Mesendoderm (in vitro differentiated cells): Measurements from ENCODE around the gene SEMA7A.

Experiments used
- DNase-seq: peaks from one replicate; pipeline ENCODE4 v3.0.0; 2013
- H2AK5ac ChIP-seq: 2 replicates; pipeline ENCODE4 v1.6.1; 2013; ENCODE audit warnings: low read length, inconsistent platforms
- H2BK120ac ChIP-seq: 2 replicates; pipeline ENCODE4 v1.6.1; 2013; ENCODE audit warnings: low read depth, mild to moderate bottlenecking, low read length, moderate library complexity, mixed read lengths
- H2BK15ac ChIP-seq: replicated peaks from 2 replicates; pipeline ENCODE4 v1.6.1; 2013; ENCODE audit warnings: low read depth, mild to moderate bottlenecking, moderate library complexity
- H2BK5ac ChIP-seq: 2 replicates; pipeline ENCODE4 v1.6.1; 2013; ENCODE audit warnings: low read length, inconsistent platforms
- H3K18ac ChIP-seq: 2 replicates; pipeline ENCODE4 v1.6.1; 2013; ENCODE audit warnings: mild to moderate bottlenecking, low read length, mixed read lengths
- H3K23ac ChIP-seq: one replicate; pipeline ENCODE4 v1.6.1; 2013; ENCODE audit warnings: low read length
- H3K27ac ChIP-seq: 2 replicates; pipeline ENCODE4 v1.5.1; 2013; ENCODE audit warnings: low read depth, mild to moderate bottlenecking, inconsistent platforms, low read length, moderate library complexity
- H3K27me3 ChIP-seq: 2 replicates; pipeline ENCODE4 v1.6.1; 2013; ENCODE audit warnings: low read length, control low read depth, mild to moderate bottlenecking, inconsistent platforms; ENCODE audit not compliant: insufficient read depth, poor library complexity
- H3K36me3 ChIP-seq: 2 replicates; pipeline ENCODE4 v1.6.1; 2013; ENCODE audit warnings: low read length, inconsistent platforms; ENCODE audit not compliant: control insufficient read depth, insufficient read depth
- H3K4ac ChIP-seq: one replicate; pipeline ENCODE4 v1.6.1; 2013; ENCODE audit warnings: low read depth, mild to moderate bottlenecking, low read length, moderate library complexity
- H3K4me1 ChIP-seq: 2 replicates; pipeline ENCODE4 v1.6.1; 2013; ENCODE audit warnings: low read depth, low read length, inconsistent platforms; ENCODE audit not compliant: control insufficient read depth
- H3K4me2 ChIP-seq: 2 replicates; pipeline ENCODE4 v1.6.1; 2013; ENCODE audit warnings: low read length
- H3K4me3 ChIP-seq: 2 replicates; pipeline ENCODE4 v1.5.1; 2013; ENCODE audit warnings: mild to moderate bottlenecking, low read length
- H3K56ac ChIP-seq: one replicate; pipeline ENCODE4 v1.6.1; 2013; ENCODE audit warnings: low read length
- H3K79me1 ChIP-seq: 2 replicates; pipeline ENCODE4 v1.6.1; 2013; ENCODE audit warnings: low read length, inconsistent platforms
- H3K79me2 ChIP-seq: 2 replicates; pipeline ENCODE4 v1.6.1; 2013; ENCODE audit warnings: mild to moderate bottlenecking, low read length; ENCODE audit not compliant: control insufficient read depth, insufficient read depth
- H3K9ac ChIP-seq: 2 replicates; pipeline ENCODE4 v1.6.1; 2013; ENCODE audit warnings: low read length, inconsistent platforms
- H4K5ac ChIP-seq: one replicate; pipeline ENCODE4 v1.6.1; 2013; ENCODE audit warnings: low read length
- H4K8ac ChIP-seq: one replicate; pipeline ENCODE4 v1.6.1; 2013; ENCODE audit warnings: low read depth, mild to moderate bottlenecking, control low read depth, low read length, moderate library complexity
- WGBS: extraction: QIAGEN DNeasy Blood & Tissue Kit; methylation state at CpG from one replicate; pipeline ENCODE4 v1.1.7; 2013; ENCODE audit warnings: low lambda C conversion rate, missing lambda C conversion rate; ENCODE audit not compliant: insufficient coverage; ENCODE audit errors: extremely low coverage; 5-methylcytosine and 5-hydroxymethylcytosine counted together

SEMA7A gene

GRCh38 chr15:74402873-74403587, 30.7 kb downstream of the SEMA7A start:
- Histone ChIP-seq H3K36me3 (no peaks in the 10 kb centered on the region), H3K18ac (no peak overlapping the region), H3K27ac (no peak overlapping the region), H3K56ac (no peak overlapping the region), H3K4me3 (no peak overlapping the region), H2AK5ac (no peak overlapping the region), H3K79me2 (no peaks in the 10 kb centered on the region), H3K23ac (no peak overlapping the region), H3K4ac (no peak overlapping the region), H2BK15ac (no peak overlapping the region), H4K8ac (no peak overlapping the region), H3K4me2 (no peak overlapping the region), H3K27me3 (no peaks in the 10 kb centered on the region), H3K4me1 (peaks cover 3% of the 10 kb centered on the region), H2BK120ac (no peak overlapping the region), H4K5ac (no peak overlapping the region), H2BK5ac (no peak overlapping the region), H3K79me1 (no peaks in the 10 kb centered on the region), H3K9ac (no peak overlapping the region)
- no CpG with 5 or more reads among the region's 13 CpGs for WGBS
- no peak for DNase-seq

DNA sequence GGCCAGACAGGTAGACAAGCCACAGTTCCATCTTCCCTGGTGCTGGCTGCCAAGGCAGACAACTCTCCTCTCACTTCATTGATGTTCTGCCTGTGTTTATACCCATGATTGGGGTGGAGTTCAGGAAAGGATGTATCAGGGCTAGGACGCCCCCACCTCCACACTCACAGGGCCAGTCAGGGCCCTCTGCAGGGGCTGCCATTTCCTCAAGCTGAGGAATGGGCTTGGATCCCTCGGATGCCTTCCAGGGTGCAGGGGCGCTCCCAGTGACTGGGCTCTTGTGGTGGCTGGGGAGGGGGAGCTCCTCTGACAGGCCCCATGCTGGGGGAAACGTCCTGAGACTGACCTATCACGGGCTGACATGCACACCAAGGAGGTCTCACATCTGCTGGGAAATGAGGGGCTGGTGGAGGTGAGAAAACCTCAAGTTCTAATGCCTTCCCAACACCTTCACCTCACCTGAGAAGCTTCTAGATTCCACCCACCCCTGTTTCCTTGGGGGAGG, 31.4 kb downstream of the SEMA7A start:
- no peak overlapping the region for H3K18ac ChIP-seq
- no peak for DNase-seq
- WGBS = no CpG with 5 or more reads among the region's 5 CpGs

DNA sequence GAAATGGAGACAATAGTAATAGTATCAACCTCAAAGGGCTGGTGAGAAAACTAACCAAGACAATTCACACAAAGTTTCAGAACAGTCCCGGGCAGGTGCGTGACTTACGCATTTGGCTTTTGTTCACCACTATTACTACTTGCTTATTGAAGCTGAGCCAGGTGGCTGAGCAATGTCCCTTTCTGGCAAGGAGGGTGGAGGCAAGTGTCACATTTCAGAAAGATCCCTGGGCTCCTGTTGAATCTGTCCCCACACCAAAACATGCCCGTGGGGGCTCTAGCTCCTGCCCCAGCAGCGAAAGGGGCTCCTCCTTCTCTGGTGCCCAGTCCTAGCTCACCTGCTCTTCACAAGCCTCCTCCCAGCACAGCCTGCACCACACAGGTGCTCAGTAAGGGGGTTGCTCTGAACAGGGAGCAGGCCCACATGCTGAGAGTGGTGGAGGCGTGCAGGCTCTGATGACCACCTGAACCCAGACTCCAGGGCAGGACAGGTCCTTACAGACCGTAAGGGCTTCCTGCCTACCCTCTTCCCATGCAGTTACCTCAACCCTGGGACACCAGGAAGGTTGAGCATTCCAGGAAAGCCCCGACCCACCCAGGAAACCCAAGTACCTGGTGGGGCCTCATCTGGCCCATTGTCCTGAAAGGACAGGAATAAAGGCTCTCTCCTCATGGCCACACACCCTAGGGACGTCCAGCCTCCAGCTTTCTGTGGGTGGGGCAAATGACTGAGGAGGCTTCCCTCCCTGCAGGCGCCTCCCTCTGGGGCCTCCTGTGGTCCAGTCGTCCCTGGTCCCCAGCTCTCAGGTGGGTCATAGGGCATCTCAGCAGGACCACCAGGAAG, 32.6 kb downstream of the SEMA7A start:
- no peak overlapping the region for H3K23ac ChIP-seq
- no peak overlapping the region for H3K4me2 ChIP-seq
- no peak overlapping the region for H4K5ac ChIP-seq
- H2BK15ac ChIP-seq = no peak overlapping the region
- H2BK5ac ChIP-seq = no peak overlapping the region
- no peaks in the 10 kb centered on the region for H3K27me3 ChIP-seq
- no peaks in the 10 kb centered on the region for H3K36me3 ChIP-seq
- no CpG with 5 or more reads among the region's 11 CpGs for WGBS
- H4K8ac ChIP-seq = no peak overlapping the region
- no peak overlapping the region for H3K4me3 ChIP-seq
- H3K4me1 ChIP-seq = no peaks in the 10 kb centered on the region
- DNase-seq = no peak
- H3K79me2 ChIP-seq = no peaks in the 10 kb centered on the region
- H3K18ac ChIP-seq = no peak overlapping the region
- no peaks in the 10 kb centered on the region for H3K79me1 ChIP-seq
- no peak overlapping the region for H2BK120ac ChIP-seq
- H3K4ac ChIP-seq = no peak overlapping the region
- H3K27ac ChIP-seq = no peak overlapping the region
- no peak overlapping the region for H3K56ac ChIP-seq
- H3K9ac ChIP-seq = no peak overlapping the region
- no peak overlapping the region for H2AK5ac ChIP-seq

More for the DNA sequence above, 31.4 kb downstream of the SEMA7A start:
- no peak overlapping the region for H2BK120ac ChIP-seq
- H3K4me2 ChIP-seq = no peak overlapping the region
- H3K4me1 ChIP-seq = peaks cover 2% of the 10 kb centered on the region
- no peak overlapping the region for H2BK15ac ChIP-seq
- H2AK5ac ChIP-seq = no peak overlapping the region
- H3K79me1 ChIP-seq = no peaks in the 10 kb centered on the region
- H3K4me3 ChIP-seq = no peak overlapping the region
- H3K4ac ChIP-seq = no peak overlapping the region
- no peaks in the 10 kb centered on the region for H3K36me3 ChIP-seq
- H2BK5ac ChIP-seq = no peak overlapping the region
- no peak overlapping the region for H3K23ac ChIP-seq
- H4K8ac ChIP-seq = no peak overlapping the region
- no peaks in the 10 kb centered on the region for H3K27me3 ChIP-seq
- H4K5ac ChIP-seq = no peak overlapping the region
- no peak overlapping the region for H3K9ac ChIP-seq
- H3K27ac ChIP-seq = no peak overlapping the region
- H3K56ac ChIP-seq = no peak overlapping the region
- no peaks in the 10 kb centered on the region for H3K79me2 ChIP-seq

DNA sequence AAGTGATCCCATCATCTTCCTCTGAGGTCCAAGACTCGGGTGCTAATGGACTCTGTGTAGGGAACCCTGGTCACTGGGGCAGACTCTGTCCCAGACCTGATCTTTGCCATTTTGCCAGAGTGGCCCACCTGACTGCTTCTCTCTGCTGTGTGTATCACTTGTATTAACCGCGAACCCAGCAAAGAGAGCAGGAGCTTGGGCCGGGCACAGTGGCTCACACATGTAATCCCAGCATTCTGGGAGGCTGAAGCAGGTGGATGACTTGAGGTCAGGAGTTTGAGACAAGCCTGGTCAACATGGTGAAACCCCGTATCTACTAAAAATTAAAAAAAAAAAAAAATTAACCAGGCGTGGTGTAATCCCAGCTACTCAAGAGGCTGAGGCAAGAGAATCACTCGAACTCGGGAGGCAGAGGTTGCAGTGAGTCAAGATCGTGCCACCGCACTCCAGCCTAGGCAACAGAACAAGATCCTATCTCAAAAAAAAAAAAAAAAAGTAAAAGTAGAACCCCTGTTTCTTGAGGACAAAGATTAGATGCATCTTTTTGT, 33.4 kb downstream of the SEMA7A start:
- Histone ChIP-seq H3K4me2 (no peak overlapping the region), H4K5ac (no peak overlapping the region), H3K79me1 (no peaks in the 10 kb centered on the region), H3K36me3 (no peaks in the 10 kb centered on the region), H2BK120ac (no peak overlapping the region), H3K9ac (no peak overlapping the region), H2BK15ac (no peak overlapping the region), H3K18ac (no peak overlapping the region), H3K4me1 (no peaks in the 10 kb centered on the region), H2BK5ac (no peak overlapping the region), H3K27me3 (no peaks in the 10 kb centered on the region), H3K4me3 (no peak overlapping the region), H3K79me2 (no peaks in the 10 kb centered on the region), H4K8ac (no peak overlapping the region), H3K4ac (no peak overlapping the region), H3K23ac (no peak overlapping the region), H2AK5ac (peak overlapping the region; percentile 58), H3K27ac (no peak overlapping the region), H3K56ac (no peak overlapping the region)
- DNase-seq = no peak
- WGBS = no CpG with 5 or more reads among the region's 10 CpGs

- Histone ChIP-seq H3K23ac (no peak overlapping the region), H3K4me3 (no peak overlapping the region), H3K4ac (no peak overlapping the region), H3K18ac (no peak overlapping the region), H3K79me1 (no peaks in the 10 kb centered on the region), H3K4me2 (no peak overlapping the region), H3K27ac (no peak overlapping the region), H3K56ac (no peak overlapping the region), H3K36me3 (no peaks in the 10 kb centered on the region), H3K27me3 (no peaks in the 10 kb centered on the region), H4K5ac (no peak overlapping the region), H3K4me1 (no peaks in the 10 kb centered on the region), H4K8ac (no peak overlapping the region), H2BK5ac (no peak overlapping the region), H2BK15ac (no peak overlapping the region), H3K9ac (no peak overlapping the region), H3K79me2 (no peaks in the 10 kb centered on the region), H2BK120ac (no peak overlapping the region), H2AK5ac (peak overlapping the region; percentile 58)
- DNase-seq = no peak
- no CpG with 5 or more reads among the region's 5 CpGs for WGBS
These were observed 34.0 kb downstream of the SEMA7A start for GRCh38 chr15:74399511-74400312.
